Measurements from ENCODE around the gene EFCAB9.

- TF ChIP-seq CTCF (IDR thresholded peaks at IDR 0.05; ENCODE audit: low read length): no peak
- no peak for TF ChIP-seq EZH2 (optimal IDR thresholded peaks at IDR 0.05; ENCODE audit: low read depth, low read length)
- TF ChIP-seq EZH2phosphoT487 (IDR thresholded peaks at IDR 0.05; ENCODE audit: low read length): no peak
These were observed 13.5 kb downstream of the EFCAB9 start for GRCh38 chr5:172207511-172207910.

All from MM.1S (cell line).